ENCODE results near the gene EVI5. TPM values are rescaled to one million over a fixed set of nuclear protein-coding genes. Genes with fewer than 3 reads are reported as not detected.

Gene EVI5
- 100 to 1,000 TPM in 1 of 4 donors, 10 to 100 TPM in 3; 16.3 to 135 (median 33.7) TPM for total RNA-seq

DNA sequence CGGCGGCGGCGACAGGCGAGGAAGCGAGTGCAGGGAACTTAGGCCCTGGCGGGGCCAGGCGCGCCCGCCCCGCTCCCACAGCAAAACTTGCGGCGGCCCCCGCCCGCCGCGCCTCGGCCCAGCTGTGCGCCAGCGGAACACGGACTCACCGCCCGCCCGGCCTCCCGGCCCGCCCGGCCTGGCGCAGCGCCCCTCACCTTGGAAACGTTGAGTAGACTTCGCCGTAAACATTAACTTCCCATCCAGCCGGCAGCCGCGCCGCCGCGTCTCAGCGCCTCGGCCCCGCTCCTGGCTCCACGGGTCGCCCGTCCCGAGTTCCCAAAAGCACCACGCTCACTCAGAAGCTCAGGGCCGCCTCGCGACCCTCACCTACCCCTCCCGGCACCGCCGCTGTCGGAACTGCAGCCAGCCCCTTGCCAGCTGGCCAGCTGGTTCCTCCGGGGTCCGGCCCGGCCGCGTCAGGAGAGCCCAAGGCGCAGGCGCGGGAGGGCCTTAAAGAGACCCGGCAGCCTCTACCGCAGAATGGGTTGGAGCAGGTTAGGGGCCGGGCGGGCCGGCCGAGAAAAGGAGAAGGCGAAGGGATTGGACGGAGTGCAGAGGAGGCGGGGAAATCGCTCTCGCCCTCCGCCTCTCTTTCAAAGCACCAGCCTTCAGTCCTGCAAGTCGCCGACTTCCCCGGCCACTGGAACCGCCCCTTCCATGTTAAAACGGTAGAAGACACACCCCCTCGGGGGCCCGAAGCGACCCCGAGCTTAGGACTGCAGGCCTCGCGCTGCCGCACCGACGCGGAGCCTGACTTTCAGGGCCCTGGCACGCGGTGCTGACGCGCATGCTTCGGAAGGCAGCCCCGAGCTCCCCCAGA, at the start of gene EVI5:
TSS of gene EVI5 (minus strand) at position 470 of the 862 bp plus-strand sequence. CDS start 48,562 bp downstream, outside the sequence.
- no peaks in the 10 kb centered on the region for H3K9me3 ChIP-seq
- TF ChIP-seq POLR2A (IDR thresholded peaks at IDR 0.05) = peak; percentile 84 to 85
- TF ChIP-seq, protein P1, sequence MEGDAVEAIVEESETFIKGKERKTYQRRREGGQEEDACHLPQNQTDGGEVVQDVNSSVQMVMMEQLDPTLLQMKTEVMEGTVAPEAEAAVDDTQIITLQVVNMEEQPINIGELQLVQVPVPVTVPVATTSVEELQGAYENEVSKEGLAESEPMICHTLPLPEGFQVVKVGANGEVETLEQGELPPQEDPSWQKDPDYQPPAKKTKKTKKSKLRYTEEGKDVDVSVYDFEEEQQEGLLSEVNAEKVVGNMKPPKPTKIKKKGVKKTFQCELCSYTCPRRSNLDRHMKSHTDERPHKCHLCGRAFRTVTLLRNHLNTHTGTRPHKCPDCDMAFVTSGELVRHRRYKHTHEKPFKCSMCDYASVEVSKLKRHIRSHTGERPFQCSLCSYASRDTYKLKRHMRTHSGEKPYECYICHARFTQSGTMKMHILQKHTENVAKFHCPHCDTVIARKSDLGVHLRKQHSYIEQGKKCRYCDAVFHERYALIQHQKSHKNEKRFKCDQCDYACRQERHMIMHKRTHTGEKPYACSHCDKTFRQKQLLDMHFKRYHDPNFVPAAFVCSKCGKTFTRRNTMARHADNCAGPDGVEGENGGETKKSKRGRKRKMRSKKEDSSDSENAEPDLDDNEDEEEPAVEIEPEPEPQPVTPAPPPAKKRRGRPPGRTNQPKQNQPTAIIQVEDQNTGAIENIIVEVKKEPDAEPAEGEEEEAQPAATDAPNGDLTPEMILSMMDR (IDR thresholded peaks at IDR 0.05) = peak in 2 of 6 experiments; percentile 40 to 49
- peak within 1 kb of the TSS; percentile 87 to 98 (median 94) for H3K27ac ChIP-seq
- no peaks in the 10 kb centered on the region for H3K36me3 ChIP-seq
- peak; percentile 87 to 97 (median 94) for DNase-seq
- no peaks in the 10 kb centered on the region for H3K27me3 ChIP-seq
- peaks cover 0 to 15% (median 2%) of the 10 kb centered on the region in 4 donors for H3K4me1 ChIP-seq
- H3K4me3 ChIP-seq = peak within 1 kb of the TSS; percentile 61 to 87 (median 82)

DNA sequence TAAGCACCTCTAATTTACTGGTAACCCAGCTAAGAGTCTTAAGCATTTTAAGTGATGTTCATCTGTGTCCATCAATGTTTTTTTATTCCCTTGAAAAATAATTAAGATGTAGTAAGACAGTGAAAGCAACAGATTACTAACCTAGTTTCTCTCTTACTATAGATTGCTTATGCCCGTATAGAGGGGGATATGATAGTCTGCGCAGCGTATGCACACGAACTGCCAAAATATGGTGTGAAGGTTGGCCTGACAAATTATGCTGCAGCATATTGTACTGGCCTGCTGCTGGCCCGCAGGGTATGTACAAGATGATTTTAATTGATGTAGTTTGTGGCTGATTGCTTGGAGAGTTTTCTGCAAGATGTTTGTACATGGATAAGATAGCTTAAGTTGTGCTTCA, 49.7 kb upstream of the EVI5 start:
- peaks cover 0 to 41% (median 21%) of the 10 kb centered on the region in 4 donors for H3K4me1 ChIP-seq
- DNase-seq = no peak
- peaks cover 0 to 58% (median 0%) of the 10 kb centered on the region in 3 donors for H3K36me3 ChIP-seq
- no peak overlapping the region for H3K27ac ChIP-seq
- H3K27me3 ChIP-seq = no peaks in the 10 kb centered on the region
- no peaks in the 10 kb centered on the region for H3K9me3 ChIP-seq
- H3K4me3 ChIP-seq = no peak overlapping the region
- TF ChIP-seq, protein P1 (IDR thresholded peaks at IDR 0.05) = no peak
- no peak for TF ChIP-seq POLR2A (IDR thresholded peaks at IDR 0.05)

DNA sequence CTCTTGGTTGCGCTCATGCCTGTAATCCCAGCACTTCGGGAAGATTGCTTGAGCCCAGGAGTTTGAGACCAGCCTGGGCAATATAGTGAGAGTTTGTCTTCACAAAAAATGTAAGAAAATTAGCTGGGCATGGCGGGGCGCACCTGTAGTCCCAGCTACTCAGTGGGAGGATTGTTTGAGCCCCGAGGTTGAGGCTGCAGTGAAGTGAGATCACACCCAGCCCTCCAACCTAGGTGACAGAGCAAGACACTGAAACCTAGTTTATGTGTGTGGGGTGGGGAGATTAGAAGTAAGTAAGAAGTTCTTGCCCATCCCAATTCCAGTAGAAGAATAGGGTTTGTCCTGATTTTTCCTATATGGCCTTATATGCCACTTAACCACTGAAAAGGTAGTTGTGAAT, 48.9 kb upstream of the EVI5 start:
- peaks cover 0 to 50% (median 0%) of the 10 kb centered on the region in 3 donors for H3K36me3 ChIP-seq
- H3K27ac ChIP-seq = peak overlapping the region in 2 of 4 donors; percentile 81 to 92
- peaks cover 0 to 33% (median 21%) of the 10 kb centered on the region in 4 donors for H3K4me1 ChIP-seq

DNA sequence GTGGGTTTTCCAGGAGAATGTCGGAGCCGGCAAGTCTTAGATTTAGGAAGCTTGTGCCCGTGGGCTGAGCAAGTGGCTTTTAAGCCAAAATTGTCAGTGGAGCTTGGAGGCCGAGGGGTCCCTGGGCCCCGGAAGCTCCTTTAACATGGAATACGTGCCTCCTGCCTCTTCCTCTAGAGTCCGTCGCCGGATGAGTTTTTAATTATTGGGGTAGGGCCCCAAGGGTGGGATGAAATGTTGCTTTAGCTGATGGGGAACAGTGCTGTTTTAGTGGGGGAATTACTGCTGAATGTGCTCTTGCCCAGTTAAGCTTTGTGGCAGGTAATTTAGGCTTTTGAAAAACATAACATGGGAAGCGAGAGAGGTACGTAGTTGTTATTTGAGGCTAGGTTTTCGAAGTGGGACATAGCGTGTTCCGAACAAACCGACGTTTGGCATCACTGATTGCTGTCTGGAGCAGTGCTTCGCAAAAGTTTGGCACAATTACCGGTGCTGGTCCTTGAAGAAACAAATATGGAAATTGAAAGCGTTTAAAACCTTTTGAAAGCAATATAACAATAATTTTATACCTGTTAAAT, 47.7 kb upstream of the EVI5 start:
- Histone ChIP-seq H3K27ac (peak overlapping the region; percentile 81 to 92 (median 90)), H3K36me3 (peaks cover 0 to 38% (median 0%) of the 10 kb centered on the region in 3 donors), H3K27me3 (no peaks in the 10 kb centered on the region), H3K9me3 (no peaks in the 10 kb centered on the region), H3K4me3 (peak overlapping the region; percentile 61 to 85 (median 78)), H3K4me1 (peaks cover 0 to 31% (median 19%) of the 10 kb centered on the region in 4 donors)
- TF ChIP-seq, protein P1 (IDR thresholded peaks at IDR 0.05) = no peak
- no peak for TF ChIP-seq POLR2A (IDR thresholded peaks at IDR 0.05)
- no peak for DNase-seq

More for the DNA sequence above, 48.9 kb upstream of the EVI5 start:
- Histone ChIP-seq H3K9me3 (no peaks in the 10 kb centered on the region), H3K27me3 (no peaks in the 10 kb centered on the region), H3K4me3 (peak overlapping the region in 3 of 4 donors; percentile 3 to 85 (median 82))
- no peak for TF ChIP-seq POLR2A (IDR thresholded peaks at IDR 0.05)
- TF ChIP-seq, protein P1 (IDR thresholded peaks at IDR 0.05) = no peak
- DNase-seq = no peak

DNA sequence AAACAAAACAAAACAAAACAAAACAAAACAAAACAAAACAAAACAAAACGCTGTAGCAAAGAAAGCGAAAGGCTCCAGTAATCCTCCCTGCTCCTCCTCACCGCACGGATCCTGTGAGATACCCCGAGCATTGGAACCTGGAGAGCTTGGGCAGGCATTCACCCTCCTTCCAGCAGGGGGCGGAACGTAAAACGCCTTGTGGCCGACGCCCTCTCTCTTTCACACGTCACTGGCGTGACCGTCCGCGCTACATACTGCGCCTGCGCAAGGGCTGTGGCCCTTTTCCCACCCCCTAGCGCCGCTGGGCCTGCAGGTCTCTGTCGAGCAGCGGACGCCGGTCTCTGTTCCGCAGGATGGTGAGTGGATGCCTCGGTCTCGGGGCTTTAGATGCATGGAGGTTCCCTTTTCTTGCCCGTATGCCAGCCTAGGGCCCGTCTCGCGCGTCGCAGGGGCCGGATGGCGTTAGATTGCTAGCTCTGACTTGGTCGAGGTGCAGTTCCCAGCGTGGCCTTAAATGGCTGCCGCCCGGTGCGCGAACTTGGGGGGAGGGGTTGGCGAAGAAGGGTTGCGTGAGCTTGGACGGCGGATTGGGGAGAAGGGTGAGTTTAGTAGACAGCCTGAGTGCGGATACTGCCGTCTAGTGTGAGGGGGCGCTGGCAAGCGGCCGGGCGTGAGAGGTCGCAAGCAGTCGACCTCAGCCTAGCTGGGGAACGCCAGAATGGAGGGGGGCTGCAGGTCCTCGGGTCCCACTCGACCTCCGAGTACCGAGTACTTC, 47.0 kb upstream of the EVI5 start, which contains the start of gene RPL5:
TSS of gene RPL5 (plus strand) at position 279 of the 775 bp plus-strand sequence. CDS start at position 354, 75 bp downstream.
- Histone ChIP-seq H3K4me1 (peaks cover 0 to 29% (median 18%) of the 10 kb centered on the region in 4 donors), H3K4me3 (peak within 1 kb of the TSS; percentile 61 to 85 (median 78)), H3K9me3 (no peaks in the 10 kb centered on the region), H3K36me3 (peaks cover 0 to 32% (median 0%) of the 10 kb centered on the region in 3 donors), H3K27me3 (no peaks in the 10 kb centered on the region), H3K27ac (peak within 1 kb of the TSS; percentile 81 to 92 (median 90))
- TF ChIP-seq, protein P1 (IDR thresholded peaks at IDR 0.05) = peak; percentile 93 to 98 (median 94)
- TF ChIP-seq POLR2A (IDR thresholded peaks at IDR 0.05) = peak; percentile 85 to 88
- peak; percentile 92 to 99 (median 99) for DNase-seq

Data from Peyer's patch (tissue), 4 donors.